HepG2 (cell line): Measurements from ENCODE around the gene KIZ.

Experiments
- ATM ChIP-seq: fragments of 450-650 bp; IDR thresholded peaks from 2 replicates; pipeline ENCODE4 v1.7.1; 2017; ENCODE audit warnings: mild to moderate bottlenecking, borderline replicate concordance
- EZH2 ChIP-seq: conservative IDR thresholded peaks from 2 replicates; pipeline ENCODE4 v1.6.1; 2012; ENCODE audit warnings: mild to moderate bottlenecking, low read depth, low read length, moderate library complexity
- FOSL1 ChIP-seq: sonication (generic); formaldehyde crosslinking; IDR thresholded peaks from 2 replicates; pipeline ENCODE4 v1.9.0; 2021; ENCODE audit warnings: missing genetic modification reagents, borderline replicate concordance
- FOXJ3 ChIP-seq: sonication (generic); formaldehyde crosslinking; IDR thresholded peaks from 2 replicates; pipeline ENCODE4 v1.4.0; 2020; ENCODE audit warnings: missing genetic modification reagents, mild to moderate bottlenecking, borderline replicate concordance
- POLR2A ChIP-seq, 2 experiments: IDR thresholded peaks; 2 replicates each; pipeline ENCODE4 v1.6.1; 2011; ENCODE audit warnings: low read depth in 2 of 2, low read length in 2 of 2, mild to moderate bottlenecking in 1 of 2, moderate library complexity in 1 of 2; ENCODE audit not compliant: insufficient read depth in 1 of 2
- ZBTB21 ChIP-seq: sonication (generic); formaldehyde crosslinking; IDR thresholded peaks from 2 replicates; pipeline ENCODE4 v1.4.0; 2020; ENCODE audit warnings: missing genetic modification reagents
- TF ChIP-seq, protein P1 (sequence below): sonication (generic); formaldehyde crosslinking; IDR thresholded peaks from 2 replicates; pipeline ENCODE4 v1.5.0; 2020; ENCODE audit warnings: mild to moderate bottlenecking, missing genetic modification reagents, moderate library complexity

DNA sequence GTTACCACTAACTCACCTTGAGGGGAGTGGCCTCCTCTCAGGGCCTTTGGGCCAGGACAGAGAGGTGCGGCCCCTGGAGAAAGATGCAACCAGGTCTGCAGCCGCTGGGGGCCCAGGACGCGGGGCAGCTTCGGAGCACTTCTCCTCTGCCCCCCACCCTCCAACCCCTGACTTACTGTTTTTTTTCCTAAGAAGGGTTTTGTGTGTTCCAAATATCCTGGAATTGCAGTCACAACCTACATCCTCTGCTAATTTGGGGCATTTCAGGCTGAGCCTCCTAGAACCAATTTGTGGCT, 21.5 kb upstream of the KIZ start:
- TF ChIP-seq, protein P1, sequence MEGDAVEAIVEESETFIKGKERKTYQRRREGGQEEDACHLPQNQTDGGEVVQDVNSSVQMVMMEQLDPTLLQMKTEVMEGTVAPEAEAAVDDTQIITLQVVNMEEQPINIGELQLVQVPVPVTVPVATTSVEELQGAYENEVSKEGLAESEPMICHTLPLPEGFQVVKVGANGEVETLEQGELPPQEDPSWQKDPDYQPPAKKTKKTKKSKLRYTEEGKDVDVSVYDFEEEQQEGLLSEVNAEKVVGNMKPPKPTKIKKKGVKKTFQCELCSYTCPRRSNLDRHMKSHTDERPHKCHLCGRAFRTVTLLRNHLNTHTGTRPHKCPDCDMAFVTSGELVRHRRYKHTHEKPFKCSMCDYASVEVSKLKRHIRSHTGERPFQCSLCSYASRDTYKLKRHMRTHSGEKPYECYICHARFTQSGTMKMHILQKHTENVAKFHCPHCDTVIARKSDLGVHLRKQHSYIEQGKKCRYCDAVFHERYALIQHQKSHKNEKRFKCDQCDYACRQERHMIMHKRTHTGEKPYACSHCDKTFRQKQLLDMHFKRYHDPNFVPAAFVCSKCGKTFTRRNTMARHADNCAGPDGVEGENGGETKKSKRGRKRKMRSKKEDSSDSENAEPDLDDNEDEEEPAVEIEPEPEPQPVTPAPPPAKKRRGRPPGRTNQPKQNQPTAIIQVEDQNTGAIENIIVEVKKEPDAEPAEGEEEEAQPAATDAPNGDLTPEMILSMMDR (CRISPR knock-in tag) = no peak
- TF ChIP-seq EZH2 (no peak), FOXJ3 (CRISPR knock-in tag) (no peak), ATM (no peak), POLR2A (IDR thresholded peaks at IDR 0.05; ENCODE audit: insufficient read depth in 1 of 2, low read depth in 2 of 2, low read length in 2 of 2) (no peak), ZBTB21 (CRISPR knock-in tag) (no peak), FOSL1 (CRISPR knock-in tag) (no peak)
